Endothelial cell of umbilical vein (primary cell): ENCODE data around the gene BCL6B. TPM values are rescaled to one million over a fixed set of nuclear protein-coding genes. Genes with fewer than 3 reads are reported as not detected.
A peak's percentile ranks its signal among the peaks of the same experiment; 100 is the strongest.

ENCODE experiments used
- BruUV-seq: library from RNA; stranded (reverse); fragments of 400-500 nt; replicated peaks from 2 replicates; lab custom pipeline; 2021; lab: Mats Ljungman, UMichigan
- CTCF ChIA-PET: fragments of 300-600, 350-600 bp; sonication (Branson Sonifier 250); formaldehyde crosslinking; loops from one replicate; lab custom pipeline; 2021; ENCODE audit warnings: antibody characterized with exemption, inconsistent platforms; lab: Charles Lee
- POLR2A ChIA-PET: fragments of 300-600, 350-600 bp; sonication (Branson Sonifier 250); formaldehyde crosslinking; loops from one replicate; lab custom pipeline; 2021; ENCODE audit warnings: antibody characterized with exemption, inconsistent platforms; lab: Charles Lee
- DNase-seq: peaks from one replicate; pipeline ENCODE4 v3.0.0-alpha.2; 2011; ENCODE audit warnings: low read depth, low spot score
- FAIRE-seq: peaks from 2 replicates; lab custom pipeline; 2011; peaks lifted over from hg19 to GRCh38; lab: Jason Lieb, UNC
- H2AFZ ChIP-seq: 2 replicates; pipeline ENCODE4 v1.6.0; 2012; ENCODE audit warnings: low read depth, low read length, control low read depth, inconsistent platforms
- H3K27ac ChIP-seq: 2 replicates; pipeline ENCODE4 v1.5.1; 2011; ENCODE audit warnings: low read depth, mild to moderate bottlenecking, control low read depth, low read length, moderate library complexity; ENCODE audit not compliant: insufficient read depth
- H3K27me3 ChIP-seq, 2 experiments: 2 replicates each; pipeline versions ENCODE4 v1.6.0 to v1.6.1; 2011; ENCODE audit warnings: low read length in 2 of 2, mixed read lengths in 1 of 2; ENCODE audit not compliant: control insufficient read depth in 2 of 2, insufficient read depth in 2 of 2
- H3K36me3 ChIP-seq, 2 experiments: 2 replicates in 1 of 2; 3 replicates in 1 of 2; pipeline ENCODE4 v1.5.1; 2011; ENCODE audit warnings: low read length in 2 of 2, mild to moderate bottlenecking in 1 of 2, moderate library complexity in 1 of 2; ENCODE audit not compliant: control insufficient read depth in 2 of 2, insufficient read depth in 2 of 2; ENCODE audit errors: extremely low read depth in 1 of 2
- H3K4me1 ChIP-seq: 3 replicates; pipeline ENCODE4 v1.5.1; 2011; ENCODE audit warnings: mild to moderate bottlenecking, low read length; ENCODE audit not compliant: control insufficient read depth, insufficient read depth; ENCODE audit errors: extremely low read depth
- H3K4me2 ChIP-seq: 2 replicates; pipeline ENCODE4 v1.6.1; 2011; ENCODE audit warnings: low read length, control low read depth, mixed read lengths; ENCODE audit not compliant: insufficient read depth
- H3K4me3 ChIP-seq, 3 experiments: fragments of 200-600 bp in 1 of 3; sonication (generic), shearing (Covaris generic) in 1 of 3; replicated peaks in 1 of 3; 2 replicates each; pipeline ENCODE4 v1.5.1; 2011 to 2016; ENCODE audit warnings: control low read depth in 3 of 3, low read length in 3 of 3, mild to moderate bottlenecking in 2 of 3, inconsistent platforms in 1 of 3, low read depth in 1 of 3, moderate library complexity in 1 of 3; ENCODE audit not compliant: insufficient read depth in 1 of 3
- H3K79me2 ChIP-seq: 2 replicates; pipeline ENCODE4 v1.6.0; 2012; ENCODE audit warnings: low read length, inconsistent platforms; ENCODE audit not compliant: control insufficient read depth, insufficient read depth
- H3K9ac ChIP-seq: replicated peaks from 2 replicates; pipeline ENCODE3; 2011; ENCODE audit warnings: low read length, control low read depth; ENCODE audit not compliant: insufficient read depth; ENCODE audit errors: extremely low read depth
- H3K9me1 ChIP-seq: replicated peaks from 3 replicates; pipeline ENCODE4 v1.6.0; 2011; ENCODE audit warnings: mild to moderate bottlenecking, low read length; ENCODE audit not compliant: control insufficient read depth, insufficient read depth; ENCODE audit errors: extremely low read depth
- H3K9me3 ChIP-seq: replicated peaks from 2 replicates; pipeline ENCODE4 v1.5.1; 2012; ENCODE audit warnings: low read length, inconsistent platforms; ENCODE audit not compliant: control insufficient read depth, insufficient read depth
- H4K20me1 ChIP-seq: replicated peaks from 2 replicates; pipeline ENCODE3; 2011; ENCODE audit warnings: mild to moderate bottlenecking, low read length; ENCODE audit not compliant: control insufficient read depth, insufficient read depth; ENCODE audit errors: extremely low read depth
- EZH2 ChIP-seq: IDR thresholded peaks from 2 replicates; pipeline ENCODE4 v1.6.1; 2012; ENCODE audit warnings: borderline replicate concordance, low read depth, mild to moderate bottlenecking, moderate library complexity, low read length, inconsistent platforms; ENCODE audit not compliant: severe bottlenecking
- FOS ChIP-seq: IDR thresholded peaks from 2 replicates; pipeline ENCODE4 v1.6.1; 2011; ENCODE audit warnings: mild to moderate bottlenecking, low read length, moderate library complexity, borderline replicate concordance; ENCODE audit not compliant: insufficient read depth
- GATA2 ChIP-seq: IDR thresholded peaks from 2 replicates; pipeline ENCODE4 v1.7.0; 2011; ENCODE audit warnings: low read depth, mild to moderate bottlenecking, moderate library complexity, mixed read lengths, low read length; ENCODE audit not compliant: insufficient read length, insufficient read depth
- JUN ChIP-seq: IDR thresholded peaks from 2 replicates; pipeline ENCODE4 v1.6.1; 2011; ENCODE audit warnings: borderline replicate concordance, low read depth; ENCODE audit not compliant: insufficient read length, insufficient read depth
- MYC ChIP-seq: IDR thresholded peaks from one replicate; pipeline ENCODE4 v1.6.1; 2011; ENCODE audit warnings: mild to moderate bottlenecking, low read depth, low read length
- POLR2A ChIP-seq: IDR thresholded peaks from 2 replicates; pipeline ENCODE4 v1.6.1; 2012; ENCODE audit warnings: low read depth, mild to moderate bottlenecking, control low read depth, low read length
- POLR2AphosphoS5 ChIP-seq: IDR thresholded peaks from 2 replicates; pipeline ENCODE4 v1.6.1; 2012; ENCODE audit warnings: low read depth, mild to moderate bottlenecking, control low read depth, low read length, moderate library complexity; ENCODE audit not compliant: insufficient read depth
- dilution Hi-C: fragments of 300-500 bp; cut with MboI; formaldehyde crosslinking; loops from one replicate; pipeline ENCODE4 v1.15.0; 2019; ENCODE audit warnings: low sequenced_read_pairs; ENCODE audit not compliant: extremely low pct_ligation_motif_present
- intact Hi-C: fragments of 100-400 bp; cut with micrococcal nuclease; formaldehyde crosslinking; loops from one replicate; pipeline ENCODE4 v1.10.0; 2022
- polyA plus RNA-seq, 4 experiments: library from polyadenylated mRNA; depleted of rRNA in 3 of 4; stranded (reverse) in 3 of 4; unstranded in 1 of 4; fragments of >200 nt; gene quantifications; 2 replicates each; pipeline versions ENCODE4 v1.2.1 to v1.2.3, GENCODE V29; 2011 to 2012; ENCODE audit warnings: missing spikeins in 1 of 4
- total RNA-seq: library from RNA; stranded (reverse); gene quantifications from 2 replicates; pipeline ENCODE4 v1.2.3, GENCODE V29; 2021
- TF ChIP-seq, protein P1 (sequence below), 2 donors: IDR thresholded peaks; 1 replicate in 1 of 2; 2 replicates in 1 of 2; pipeline ENCODE4 v1.5.1; 2011; ENCODE audit warnings: low read length in 2 of 2, mild to moderate bottlenecking in 2 of 2, moderate library complexity in 2 of 2, control low read depth in 1 of 2, inconsistent platforms in 1 of 2, low read depth in 1 of 2; ENCODE audit not compliant: insufficient read depth in 1 of 2; ENCODE audit errors: extremely low read depth in 1 of 2
- TF ChIP-seq, protein P2 (sequence below): IDR thresholded peaks from 2 replicates; pipeline ENCODE4 v1.6.1; 2011; ENCODE audit not compliant: insufficient read depth, insufficient read length

Gene BCL6B
- total and polyA plus RNA-seq, 2 donors (not counting 3 experiments of a cell fraction or from before 2014, with no cell fraction given): 93.5 to 160 TPM

DNA sequence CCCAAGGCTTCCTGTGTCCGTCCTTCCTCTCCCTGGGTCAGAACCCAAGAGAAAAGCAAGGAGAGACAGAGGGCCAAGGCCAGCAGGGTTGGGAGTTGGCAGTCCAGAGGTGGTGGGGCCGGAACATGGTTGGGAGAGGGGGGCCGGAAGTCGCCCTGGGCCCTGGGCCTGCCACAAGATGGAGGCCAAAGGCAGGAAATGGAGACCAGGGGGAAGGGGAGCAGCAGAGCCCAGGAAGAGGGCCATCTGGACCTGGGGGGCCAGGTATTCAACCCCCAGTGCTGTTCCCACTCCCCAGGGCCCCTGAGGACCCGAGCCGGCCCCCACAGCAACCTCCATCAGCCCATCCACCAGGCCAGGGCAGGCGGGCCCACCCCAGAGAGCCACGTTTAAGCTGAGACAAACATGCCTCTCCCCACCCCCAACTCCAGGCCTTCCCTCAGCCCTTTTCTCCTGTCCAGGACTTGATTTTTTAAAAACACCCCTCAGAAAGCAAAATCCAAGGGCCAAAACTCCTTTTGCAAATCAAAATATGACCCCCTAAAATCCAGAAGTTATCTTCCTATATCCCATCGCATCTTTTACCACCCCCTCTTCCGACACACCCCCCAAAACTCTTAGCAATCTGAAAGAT, 4.4 kb upstream of the BCL6B start:
- H4K20me1 ChIP-seq: no peaks in the 10 kb centered on the region
- H3K27ac ChIP-seq: no peak overlapping the region
- no peaks in the 10 kb centered on the region for H3K27me3 ChIP-seq
- no peaks in the 10 kb centered on the region for H3K9me3 ChIP-seq
- H3K4me3 ChIP-seq: no peak overlapping the region
- peaks cover 0 to 3% of the 10 kb centered on the region in 2 experiments for H3K36me3 ChIP-seq
- DNase-seq (no peak), FAIRE-seq (no peak)
- H2AFZ ChIP-seq: no peak overlapping the region
- no peak overlapping the region for H3K4me2 ChIP-seq
- H3K9ac ChIP-seq: no peak overlapping the region
- no TSS peak for BruUV-seq
- intact Hi-C loops (no loop called here), dilution Hi-C loops (no loop called here)
- H3K9me1 ChIP-seq: no peaks in the 10 kb centered on the region
- H3K79me2 ChIP-seq: peaks cover 16% of the 10 kb centered on the region
- POLR2A ChIA-PET: no interaction called here
- TF ChIP-seq POLR2A (peak; percentile 15), MYC (no peak)
- CTCF ChIA-PET: interaction anchor here (1.1 to 5.2 kb wide), 2 partner anchors 27 to 108 kb away, joined by 3 to 58 read pairs; no protein-coding TSS in a partner anchor
- peaks cover 51% of the 10 kb centered on the region for H3K4me1 ChIP-seq

DNA sequence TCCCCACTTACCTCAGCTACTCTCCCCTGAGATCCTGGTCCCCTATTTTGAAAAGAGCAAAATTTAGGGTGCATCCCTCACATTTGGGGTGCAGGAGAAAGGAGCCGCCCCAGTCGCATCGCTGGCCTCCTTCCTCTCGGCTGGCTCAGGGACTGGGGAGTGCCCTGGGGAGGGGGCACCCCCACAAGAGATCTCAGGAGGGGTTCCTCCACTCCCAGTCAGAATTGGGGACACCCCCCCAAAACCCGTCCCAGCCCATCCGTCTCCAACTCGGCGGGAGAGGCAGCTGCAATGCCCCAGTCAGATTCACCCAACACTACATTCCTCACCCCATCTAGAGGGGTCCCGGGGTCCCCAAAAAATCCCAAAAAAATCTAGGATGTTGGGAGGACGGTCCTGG, 3.5 kb upstream of the BCL6B start:
- dilution Hi-C loops (no loop called here), intact Hi-C loops (no loop called here)
- FAIRE-seq (no peak), DNase-seq (no peak)
- Histone ChIP-seq H3K79me2 (peaks cover 19% of the 10 kb centered on the region), H2AFZ (no peak overlapping the region), H3K4me1 (peaks cover 47% of the 10 kb centered on the region), H3K4me3 (no peak overlapping the region), H3K9me1 (no peaks in the 10 kb centered on the region), H3K9me3 (no peaks in the 10 kb centered on the region), H3K27me3 (no peaks in the 10 kb centered on the region), H3K4me2 (peak overlapping the region; percentile 74), H3K9ac (peak overlapping the region; percentile 100), H3K36me3 (peaks cover 4 to 5% of the 10 kb centered on the region in 2 experiments), H4K20me1 (no peaks in the 10 kb centered on the region), H3K27ac (peak overlapping the region; percentile 96)
- POLR2A ChIA-PET: no interaction called here
- CTCF ChIA-PET: interaction anchor here (3.2 to 5.2 kb wide), 2 partner anchors 15 to 109 kb away, joined by 29 to 58 read pairs; no protein-coding TSS in a partner anchor
- BruUV-seq: no TSS peak
- TF ChIP-seq MYC (no peak), POLR2AphosphoS5 (no peak), GATA2 (no peak), POLR2A (no peak), JUN (no peak), EZH2 (no peak), FOS (no peak)
- TF ChIP-seq, protein P1, sequence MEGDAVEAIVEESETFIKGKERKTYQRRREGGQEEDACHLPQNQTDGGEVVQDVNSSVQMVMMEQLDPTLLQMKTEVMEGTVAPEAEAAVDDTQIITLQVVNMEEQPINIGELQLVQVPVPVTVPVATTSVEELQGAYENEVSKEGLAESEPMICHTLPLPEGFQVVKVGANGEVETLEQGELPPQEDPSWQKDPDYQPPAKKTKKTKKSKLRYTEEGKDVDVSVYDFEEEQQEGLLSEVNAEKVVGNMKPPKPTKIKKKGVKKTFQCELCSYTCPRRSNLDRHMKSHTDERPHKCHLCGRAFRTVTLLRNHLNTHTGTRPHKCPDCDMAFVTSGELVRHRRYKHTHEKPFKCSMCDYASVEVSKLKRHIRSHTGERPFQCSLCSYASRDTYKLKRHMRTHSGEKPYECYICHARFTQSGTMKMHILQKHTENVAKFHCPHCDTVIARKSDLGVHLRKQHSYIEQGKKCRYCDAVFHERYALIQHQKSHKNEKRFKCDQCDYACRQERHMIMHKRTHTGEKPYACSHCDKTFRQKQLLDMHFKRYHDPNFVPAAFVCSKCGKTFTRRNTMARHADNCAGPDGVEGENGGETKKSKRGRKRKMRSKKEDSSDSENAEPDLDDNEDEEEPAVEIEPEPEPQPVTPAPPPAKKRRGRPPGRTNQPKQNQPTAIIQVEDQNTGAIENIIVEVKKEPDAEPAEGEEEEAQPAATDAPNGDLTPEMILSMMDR (IDR thresholded peaks at IDR 0.05; ENCODE audit: extremely low read depth in 1 of 2, insufficient read depth in 1 of 2, low read depth in 1 of 2, low read length in 2 of 2): no peak
- TF ChIP-seq, protein P2, sequence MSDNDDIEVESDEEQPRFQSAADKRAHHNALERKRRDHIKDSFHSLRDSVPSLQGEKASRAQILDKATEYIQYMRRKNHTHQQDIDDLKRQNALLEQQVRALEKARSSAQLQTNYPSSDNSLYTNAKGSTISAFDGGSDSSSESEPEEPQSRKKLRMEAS: no peak
